Left ventricle myocardium inferior (tissue), 1 donor: Measurements from ENCODE around the gene ZNF74. TPM values are rescaled to one million over a fixed set of nuclear protein-coding genes. Genes with fewer than 3 reads are reported as not detected.

ENCODE experiments used
- DNase-seq: peaks from one replicate; pipeline ENCODE4 v3.0.0-alpha.2; 2020
- H3K27ac ChIP-seq: fragments of 200-600 bp; replicated peaks from 2 replicates; pipeline ENCODE4 v1.8.0; 2021
- H3K27me3 ChIP-seq: fragments of 200-600 bp; 2 replicates; pipeline ENCODE4 v1.8.0; 2021; ENCODE audit warnings: low read depth
- H3K36me3 ChIP-seq: fragments of 200-600 bp; 2 replicates; pipeline ENCODE4 v1.8.0; 2021
- H3K4me1 ChIP-seq: fragments of 200-600 bp; 2 replicates; pipeline ENCODE4 v1.8.0; 2021
- H3K4me3 ChIP-seq: fragments of 200-600 bp; 2 replicates; pipeline ENCODE4 v1.8.0; 2021; ENCODE audit warnings: mild to moderate bottlenecking, moderate library complexity
- H3K9me3 ChIP-seq: fragments of 200-600 bp; replicated peaks from 2 replicates; pipeline ENCODE4 v1.8.0; 2021
- CTCF ChIP-seq: fragments of 200-600 bp; IDR thresholded peaks from 2 replicates; pipeline ENCODE4 v1.8.0; 2021; ENCODE audit warnings: antibody characterized with exemption, mild to moderate bottlenecking, borderline replicate concordance
- intact Hi-C: fragments of 100-400 bp; cut with micrococcal nuclease; formaldehyde crosslinking; loops from one replicate; pipeline ENCODE4 v1.11.0; 2022
- total RNA-seq: library from RNA; stranded (reverse); fragmentation: NEBNext Ultra II Directional; extraction: Animal tissue kit (Norgen Biotek cat#: 25700); gene quantifications from one replicate; pipeline ENCODE4 v1.2.1, GENCODE V29; 2021
- donor health status: DM: no; HTN: yes; CAD: no; lungs with severe emphysema.

ZNF74 gene
- total RNA-seq, 1 donor from 2014 or later: 5.0 TPM

- peaks cover 14% of the 10 kb centered on the region for H3K36me3 ChIP-seq
- H3K9me3 ChIP-seq: no peaks in the 10 kb centered on the region
- H3K27ac ChIP-seq: no peak overlapping the region
- TF ChIP-seq CTCF: no peak
- no peak for DNase-seq
- no peak overlapping the region for H3K4me3 ChIP-seq
- intact Hi-C loops: no loop called here
- H3K4me1 ChIP-seq: peaks cover 47% of the 10 kb centered on the region
- H3K27me3 ChIP-seq: peaks cover 19% of the 10 kb centered on the region
These were observed 34.7 kb downstream of the ZNF74 start for GRCh38 chr22:20428496-20429253.

GRCh38 chr22:20429254-20430100 lies 35.5 kb downstream of the ZNF74 start:
- Histone ChIP-seq H3K27me3 (peaks cover 23% of the 10 kb centered on the region), H3K27ac (no peak overlapping the region), H3K4me1 (peaks cover 43% of the 10 kb centered on the region), H3K9me3 (no peaks in the 10 kb centered on the region), H3K36me3 (peaks cover 14% of the 10 kb centered on the region), H3K4me3 (peak overlapping the region; percentile 56)
- intact Hi-C loops: no loop called here
- no peak for TF ChIP-seq CTCF
- DNase-seq: peak; percentile 56

- no peak for TF ChIP-seq CTCF
- Histone ChIP-seq H3K4me3 (peak overlapping the region; percentile 56), H3K9me3 (no peaks in the 10 kb centered on the region), H3K27me3 (peaks cover 30% of the 10 kb centered on the region), H3K36me3 (peaks cover 14% of the 10 kb centered on the region), H3K27ac (no peak overlapping the region), H3K4me1 (peaks cover 42% of the 10 kb centered on the region)
- no peak for DNase-seq
- intact Hi-C loops: no loop called here
These were observed 36.3 kb downstream of the ZNF74 start for GRCh38 chr22:20430101-20430719.

GRCh38 chr22:20430720-20431510 lies 37.0 kb downstream of the ZNF74 start:
- no peaks in the 10 kb centered on the region for H3K9me3 ChIP-seq
- H3K27me3 ChIP-seq: peaks cover 37% of the 10 kb centered on the region
- intact Hi-C loops: no loop called here
- peak; percentile 36 for DNase-seq
- peaks cover 14% of the 10 kb centered on the region for H3K36me3 ChIP-seq
- peak; percentile 49 for TF ChIP-seq CTCF
- no peak overlapping the region for H3K27ac ChIP-seq
- H3K4me1 ChIP-seq: peaks cover 45% of the 10 kb centered on the region
- peak overlapping the region; percentile 55 for H3K4me3 ChIP-seq
